Measurements from ENCODE around the gene FGF10.

DNA sequence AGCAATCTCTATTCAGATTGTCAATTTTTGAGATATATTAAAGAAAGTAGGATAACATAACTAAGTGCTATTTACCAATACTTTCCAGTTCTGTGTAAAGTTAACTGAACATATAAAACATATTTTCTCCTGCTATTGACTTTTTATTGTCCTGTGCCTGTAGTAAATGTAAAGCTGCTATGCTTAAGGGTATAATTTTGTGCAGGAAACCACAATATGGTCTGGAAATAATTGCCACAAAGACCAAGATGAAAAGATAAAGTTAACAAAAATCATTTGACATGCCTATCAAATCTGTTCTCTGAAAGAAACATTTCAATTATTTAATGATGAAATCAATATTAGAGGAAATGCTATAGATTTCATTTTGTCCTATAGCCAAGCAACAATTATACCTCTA, 121.3 kb downstream of the FGF10 start:
- TF ChIP-seq POLR2A (IDR thresholded peaks at IDR 0.05; ENCODE audit: low read length) (no peak), GATA1 (IDR thresholded peaks at IDR 0.05; ENCODE audit: low read depth, low read length) (no peak)

Measured in erythroblast (primary cell).